Body of pancreas (tissue), 4 donors: ENCODE results near the gene DIAPH1.
A peak's percentile ranks its signal among the peaks of the same experiment; 100 is the strongest.

Experiments used
- CTCF ChIP-seq, 7 experiments: fragments of 450-650 bp in 4 of 7; fragments of 200-600 bp in 3 of 7; sonication (generic) in 3 of 7; IDR thresholded peaks; one replicate each; pipeline ENCODE4 v1.5.1; 2016 to 2019; ENCODE audit warnings: antibody characterized with exemption in 7 of 7
- POLR2A ChIP-seq, 3 donors: fragments of 450-650 bp; IDR thresholded peaks; one replicate each; pipeline ENCODE4 v1.6.1; 2016; ENCODE audit warnings: antibody characterized with exemption in 3 of 3, mild to moderate bottlenecking in 2 of 3

- TF ChIP-seq POLR2A (IDR thresholded peaks at IDR 0.05) = no peak
- peak in 6 of 7 experiments; percentile 20 to 57 (median 49) for TF ChIP-seq CTCF (IDR thresholded peaks at IDR 0.05)
Measured at GRCh38 chr5:141478321-141478945, 140.4 kb downstream of the DIAPH1 start.
